ENCODE data around the gene UNK.
"Not testable (repeated sequence)": the region's sequence is repeated elsewhere in the genome, so short reads cannot be mapped to it uniquely, and the experiment has no call there.

UNK gene

DNA sequence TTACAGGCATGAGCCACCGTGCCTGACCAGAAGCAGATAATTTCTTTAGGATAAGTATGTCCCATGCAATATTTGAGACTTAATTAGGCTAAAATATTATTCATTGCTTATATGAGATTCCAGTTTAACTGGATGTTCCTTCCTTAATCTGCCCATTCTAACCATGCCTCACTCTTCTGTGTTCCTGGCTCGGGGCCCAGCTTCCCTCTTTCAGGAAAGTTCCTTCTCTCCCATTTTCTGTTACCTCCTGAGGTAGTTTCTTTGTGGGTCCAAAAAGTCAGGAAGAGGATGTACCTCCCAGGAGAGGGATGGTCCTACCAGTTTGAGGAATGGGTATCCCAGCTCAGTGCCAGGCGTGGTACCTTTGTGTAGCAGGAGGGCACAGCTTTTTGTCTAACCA lies 23.3 kb downstream of the UNK start:
- DNase-seq, result no peak

DNA sequence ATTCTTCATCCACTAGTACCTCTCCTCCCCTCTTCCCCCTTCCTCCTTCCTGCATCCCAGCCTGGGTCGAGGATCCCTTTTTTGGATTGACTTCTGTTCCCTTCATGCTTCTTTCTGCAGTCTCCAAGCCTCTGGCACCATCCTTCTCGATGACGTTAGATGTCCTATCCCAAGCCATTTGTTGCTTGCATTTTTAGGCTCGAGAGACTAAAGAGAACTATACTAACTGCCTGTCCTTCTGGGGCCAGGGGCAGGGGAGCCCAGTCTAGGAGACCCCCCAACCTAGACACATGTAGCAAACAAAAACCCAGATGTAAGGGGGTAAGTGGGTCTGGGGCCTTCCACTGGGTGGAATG lies 23.9 kb downstream of the UNK start:
- DNase-seq, result no peak

DNA sequence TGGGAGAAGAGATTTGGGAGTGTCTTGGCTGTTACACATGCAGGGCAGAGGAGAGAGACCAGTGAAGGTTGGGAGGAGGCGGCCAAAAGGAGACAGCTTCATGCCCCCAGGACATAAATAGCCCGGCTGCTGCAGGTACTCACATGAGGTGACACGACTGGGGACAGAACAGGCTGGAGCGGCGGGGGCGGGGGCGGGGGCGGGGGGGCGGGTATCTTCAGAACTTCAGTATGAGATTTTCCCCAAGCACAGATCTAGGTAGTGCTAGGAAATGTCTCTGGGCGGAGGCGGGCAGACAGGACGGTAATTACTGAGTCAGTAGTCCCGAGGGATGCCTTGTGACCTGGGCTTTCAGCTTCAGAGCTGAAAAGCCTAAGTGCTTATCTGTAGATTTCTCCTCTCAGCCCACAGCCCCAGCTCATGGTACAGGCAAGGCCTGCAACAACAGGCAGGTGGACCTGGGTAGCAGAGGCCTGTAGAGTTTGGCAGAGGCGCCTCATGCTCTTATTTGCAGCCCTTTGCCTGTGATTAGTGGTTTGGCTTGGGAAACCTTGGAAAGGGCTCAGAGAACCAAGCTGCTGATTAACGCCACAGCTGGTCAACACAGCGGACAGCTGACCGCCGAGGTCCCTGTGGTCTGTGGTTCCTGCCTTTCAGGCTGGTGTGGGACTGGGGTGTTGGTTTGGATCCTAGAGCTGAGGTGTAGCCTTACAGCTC lies 24.5 kb downstream of the UNK start:
- DNase-seq, result no peak

DNA sequence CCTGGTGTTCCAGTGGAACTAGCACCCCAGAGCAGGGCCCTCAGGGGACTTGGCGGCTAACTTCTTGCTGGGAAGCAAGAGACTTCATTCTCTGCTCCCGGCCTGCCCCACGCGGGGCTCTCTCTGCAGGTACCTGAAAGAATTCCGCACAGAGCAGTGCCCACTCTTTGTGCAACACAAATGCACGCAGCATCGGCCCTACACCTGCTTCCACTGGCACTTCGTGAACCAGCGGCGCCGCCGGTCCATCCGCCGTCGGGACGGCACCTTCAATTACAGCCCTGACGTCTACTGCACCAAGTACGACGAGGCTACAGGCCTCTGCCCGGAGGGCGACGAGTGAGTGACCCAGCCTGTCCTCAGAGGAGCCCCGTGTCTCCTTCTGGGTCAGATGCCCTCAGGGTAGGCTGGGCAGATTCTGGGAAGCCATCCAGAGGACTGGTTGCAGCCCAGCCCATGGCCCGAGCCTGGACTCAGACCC lies 25.1 kb downstream of the UNK start:
- no peak for DNase-seq

DNA sequence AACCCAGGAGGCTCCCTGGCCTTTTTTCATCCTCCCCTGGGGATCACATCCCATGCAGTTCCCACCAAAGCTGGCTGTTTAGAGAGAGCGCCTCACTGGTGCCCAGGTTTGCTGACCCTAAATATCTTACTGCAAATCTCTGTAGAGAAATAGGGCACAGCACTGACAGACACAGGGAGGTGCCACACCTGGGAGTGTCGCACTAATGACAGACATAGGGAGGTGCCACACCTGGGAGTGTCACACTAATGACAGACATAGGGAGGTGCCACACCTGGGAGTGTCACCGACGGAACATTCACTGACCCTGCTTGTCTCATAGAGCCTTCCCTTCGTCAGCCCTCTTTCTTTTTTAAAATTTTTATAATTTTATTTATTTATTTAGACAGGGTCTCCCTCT lies 25.6 kb downstream of the UNK start:
- DNase-seq, result no peak

DNA sequence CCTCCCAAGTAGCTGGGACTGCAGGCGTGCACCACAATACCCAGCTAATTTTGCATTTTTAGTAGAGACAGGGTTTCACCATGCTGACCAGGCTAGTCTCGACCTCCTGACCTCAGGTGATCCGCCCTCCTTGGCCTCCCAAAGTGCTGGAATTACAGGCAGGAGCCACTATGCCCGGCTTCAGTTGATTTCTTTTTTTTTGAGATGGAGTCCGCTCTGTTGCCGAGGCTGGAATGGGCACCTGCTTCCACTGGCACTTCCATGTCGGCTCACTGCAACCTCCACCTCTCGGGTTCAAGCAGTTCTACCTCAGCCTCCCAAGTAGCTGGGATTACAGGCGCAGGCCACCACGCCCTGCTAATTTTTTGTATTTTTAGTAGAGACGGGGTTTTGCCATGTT lies 26.1 kb downstream of the UNK start:
- not testable (repeated sequence) for DNase-seq

DNA sequence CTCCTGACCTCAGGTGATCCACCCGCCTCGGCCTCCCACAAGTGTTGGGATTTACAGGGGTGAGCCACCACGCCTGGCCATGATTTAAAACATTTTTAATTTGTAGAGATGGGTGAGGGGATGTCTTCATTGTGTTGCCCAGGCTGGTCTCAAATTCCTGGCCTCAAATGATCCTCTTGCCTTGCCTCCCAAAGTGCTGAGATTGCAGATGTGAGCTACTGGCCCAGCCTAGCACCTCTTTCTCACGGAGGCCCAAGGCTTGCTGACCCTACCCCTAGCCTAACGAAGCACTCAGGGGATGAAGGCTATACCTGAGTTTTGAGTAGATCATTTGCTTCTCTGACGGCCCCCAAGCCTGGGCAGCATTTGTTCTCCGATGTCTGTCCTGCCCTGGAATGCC lies 26.6 kb downstream of the UNK start:
- DNase-seq, result no peak

DNA sequence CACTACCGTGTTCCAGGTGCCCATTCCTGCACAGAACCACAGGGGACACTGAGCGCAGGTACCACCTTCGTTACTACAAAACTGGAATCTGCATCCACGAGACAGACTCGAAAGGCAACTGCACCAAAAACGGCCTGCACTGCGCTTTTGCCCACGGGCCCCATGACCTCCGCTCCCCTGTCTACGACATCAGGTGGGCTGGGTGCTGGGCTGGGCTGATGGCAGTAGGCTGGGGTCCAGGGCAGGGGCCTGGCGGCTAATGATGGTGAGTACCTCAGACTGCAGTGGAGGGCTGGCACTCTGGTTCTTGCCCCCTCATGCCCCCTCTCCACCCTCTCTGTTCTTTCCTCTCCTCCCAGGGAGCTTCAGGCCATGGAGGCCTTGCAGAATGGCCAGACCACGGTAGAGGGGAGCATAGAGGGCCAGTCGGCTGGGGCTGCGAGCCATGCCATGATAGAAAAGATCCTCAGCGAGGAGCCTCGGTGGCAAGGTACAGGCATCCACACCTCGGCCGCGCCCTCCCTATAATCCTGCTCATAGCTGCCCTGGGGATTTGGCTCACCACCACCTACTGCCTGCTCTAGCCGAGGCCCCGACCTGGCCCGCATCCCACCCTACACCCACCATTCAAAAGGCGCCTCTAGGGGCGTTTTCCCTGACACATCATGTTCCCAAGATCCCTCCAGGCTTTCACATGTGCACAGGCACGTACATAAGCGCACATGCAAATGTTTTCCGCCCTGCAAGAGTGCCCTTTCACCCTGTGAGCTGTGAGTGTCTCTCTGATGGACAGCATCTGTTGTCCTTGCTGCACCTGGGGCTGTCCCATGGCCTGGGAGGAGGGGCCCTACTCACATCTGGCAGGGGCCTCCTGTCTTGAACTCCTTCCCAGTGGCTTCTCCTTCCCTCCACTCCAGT lies 27.7 kb downstream of the UNK start:
- DNase-seq, result no peak

DNA sequence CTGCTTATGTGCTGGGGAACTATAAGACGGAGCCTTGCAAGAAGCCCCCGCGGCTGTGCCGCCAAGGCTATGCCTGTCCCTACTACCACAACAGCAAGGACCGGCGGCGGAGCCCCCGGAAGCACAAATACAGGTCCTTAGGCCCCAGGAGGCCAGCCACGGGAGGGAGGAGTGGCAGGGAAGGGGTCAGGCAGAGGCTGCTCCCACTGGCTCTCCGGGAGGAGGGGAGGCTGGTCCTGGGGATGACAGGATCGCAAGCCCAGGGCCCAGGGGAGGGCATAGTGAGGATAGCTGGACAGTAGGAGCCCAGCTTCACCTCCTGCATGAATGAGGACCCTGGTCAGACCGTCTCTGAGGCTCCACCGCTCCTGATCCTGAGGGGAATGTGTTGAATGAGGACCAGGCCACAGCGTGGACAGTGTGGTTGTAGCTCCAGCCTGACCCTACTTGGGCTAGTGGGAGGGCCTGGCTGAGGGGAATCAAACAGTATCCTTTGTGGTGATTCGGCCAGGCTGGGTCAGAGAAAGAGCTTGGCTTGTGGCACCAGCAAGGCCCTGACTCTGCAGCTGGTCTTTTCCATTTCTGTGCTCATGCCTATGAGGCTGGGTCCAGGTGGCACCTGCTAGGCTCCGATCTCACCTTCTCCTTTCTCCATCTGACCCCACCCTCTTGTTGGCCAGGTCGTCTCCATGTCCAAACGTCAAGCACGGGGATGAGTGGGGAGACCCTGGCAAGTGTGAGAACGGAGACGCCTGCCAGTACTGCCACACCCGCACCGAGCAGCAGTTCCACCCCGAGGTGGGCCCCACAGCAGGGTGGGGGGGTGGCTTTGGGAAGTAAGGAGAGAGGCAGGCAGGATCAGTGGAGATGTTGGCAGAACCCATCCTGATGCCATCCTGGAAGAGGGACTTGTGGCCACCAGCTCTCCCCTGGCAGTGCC lies 28.7 kb downstream of the UNK start:
- DNase-seq, result no peak

DNA sequence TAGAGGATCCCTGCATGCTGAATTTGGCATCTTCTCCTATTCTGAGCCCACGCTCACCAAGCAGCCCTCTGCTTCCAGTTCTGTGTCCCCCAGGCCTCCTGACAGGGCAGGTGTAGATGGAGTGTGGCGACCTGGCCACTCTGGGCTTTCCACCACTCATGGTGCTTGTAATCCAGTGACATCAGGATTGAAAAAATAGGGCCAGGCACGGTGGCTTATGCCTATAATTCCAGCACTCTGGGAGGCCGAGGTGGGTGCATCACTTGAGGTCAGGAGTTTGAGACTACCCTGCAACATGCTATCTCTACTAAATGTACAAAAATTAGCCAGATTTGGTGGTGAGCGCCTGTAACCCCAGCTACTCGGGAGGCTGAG lies 29.4 kb downstream of the UNK start:
- DNase-seq, result no peak

DNA sequence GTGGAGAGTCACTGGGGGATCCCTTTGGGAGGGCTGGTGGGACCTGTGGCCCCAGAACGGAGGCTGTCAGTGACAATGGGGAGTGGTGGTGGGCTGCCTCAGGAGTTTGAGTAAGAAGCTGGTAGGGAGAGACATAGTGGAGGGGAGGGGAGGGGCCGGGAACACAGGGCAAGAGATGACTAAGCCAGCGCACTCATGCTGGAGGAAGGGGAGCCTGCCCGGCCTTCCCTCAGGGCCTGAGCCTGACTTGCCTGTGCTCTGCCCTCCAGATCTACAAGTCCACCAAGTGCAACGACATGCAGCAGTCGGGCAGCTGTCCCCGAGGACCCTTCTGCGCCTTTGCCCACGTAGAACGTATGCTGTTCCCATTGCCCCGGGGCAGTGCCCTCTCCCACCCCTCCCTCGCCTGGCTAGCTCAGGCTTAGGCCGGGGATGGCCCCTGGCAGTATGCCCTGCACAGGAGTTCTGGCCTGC lies 30.3 kb downstream of the UNK start:
- no peak for DNase-seq

DNA sequence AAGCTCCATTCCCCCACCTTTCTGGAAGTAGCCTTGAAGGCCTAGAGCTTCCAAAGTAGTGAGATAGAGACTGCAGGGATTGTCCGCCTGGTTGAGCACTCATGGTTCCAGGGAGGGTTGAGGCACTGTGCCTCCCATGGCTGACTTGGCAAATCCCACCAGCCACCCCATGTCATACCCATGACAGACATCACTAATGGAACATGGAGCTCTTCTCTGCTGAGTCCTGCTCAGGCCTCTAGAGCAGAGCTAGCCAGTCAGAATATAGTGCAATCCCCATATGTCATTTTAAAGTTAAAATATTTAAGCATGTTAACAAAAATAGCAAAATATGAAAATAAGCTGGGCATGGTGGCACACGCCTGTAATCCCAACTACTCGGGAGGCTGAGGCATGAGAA lies 30.8 kb downstream of the UNK start:
- no peak for DNase-seq

DNA sequence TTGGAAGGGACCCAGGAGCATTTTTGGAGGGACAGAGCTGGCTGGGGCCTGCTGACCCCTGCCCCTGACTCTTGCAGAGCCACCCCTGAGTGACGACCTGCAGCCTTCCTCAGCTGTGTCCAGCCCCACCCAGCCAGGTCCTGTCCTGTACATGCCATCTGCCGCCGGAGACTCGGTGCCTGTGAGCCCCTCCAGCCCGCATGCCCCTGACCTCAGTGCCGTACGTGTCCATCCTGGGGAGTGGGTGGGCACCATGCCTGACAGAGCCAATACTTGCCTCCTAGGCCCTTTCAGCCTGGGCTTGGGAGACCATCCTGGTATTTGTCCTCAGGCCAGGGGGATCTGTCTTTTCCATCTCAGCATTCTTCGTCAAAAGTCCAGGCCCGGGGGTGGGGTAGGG lies 32.1 kb downstream of the UNK start:
- no peak for DNase-seq

DNA sequence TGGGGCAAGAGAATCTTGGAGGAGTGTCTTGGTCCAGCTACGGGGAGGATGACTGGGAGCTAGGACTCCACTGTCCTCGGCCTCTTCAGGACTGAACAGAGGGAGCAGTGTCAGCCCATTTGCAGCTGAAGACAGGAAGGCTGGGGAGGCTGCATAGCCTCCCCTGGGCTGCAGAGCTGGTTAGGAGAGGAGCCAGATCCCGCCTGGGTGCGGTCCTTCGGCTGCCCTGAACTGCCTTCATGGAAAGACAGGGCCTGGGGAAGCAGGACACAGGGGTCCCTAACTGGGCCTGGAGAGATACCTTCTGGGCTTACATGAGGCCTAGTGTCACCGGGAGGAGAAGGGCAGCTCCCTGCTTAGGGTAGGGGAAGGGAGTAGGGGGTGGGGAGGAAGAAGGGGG lies 33.0 kb downstream of the UNK start:
- DNase-seq, result no peak

DNA sequence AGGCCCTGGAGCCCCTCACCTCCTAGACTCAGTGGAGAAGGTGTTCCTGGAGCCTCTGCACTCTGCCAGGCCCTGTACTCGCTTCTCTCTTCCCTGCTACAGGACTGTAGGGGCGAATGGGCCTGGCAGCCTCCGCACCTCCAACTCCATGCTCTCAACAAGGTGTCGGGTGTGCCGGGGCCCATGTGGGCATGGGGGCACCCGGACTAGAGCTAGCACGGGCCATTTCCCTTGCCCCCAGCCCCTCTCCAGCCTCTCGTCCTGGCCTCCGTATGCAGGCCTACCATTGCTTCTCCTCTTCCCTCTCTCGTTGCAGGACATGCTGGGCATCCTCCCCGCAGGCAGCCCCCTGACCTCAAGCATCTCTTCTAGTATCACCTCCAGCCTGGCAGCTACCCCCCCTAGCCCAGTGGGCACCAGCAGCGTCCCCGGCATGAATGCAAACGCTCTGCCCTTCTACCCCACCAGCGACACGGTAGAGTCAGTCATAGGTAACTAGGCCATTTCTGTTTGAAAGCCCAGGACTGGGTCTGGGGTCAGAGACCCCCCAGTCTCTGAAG lies 33.8 kb downstream of the UNK start:
- no peak for DNase-seq

DNA sequence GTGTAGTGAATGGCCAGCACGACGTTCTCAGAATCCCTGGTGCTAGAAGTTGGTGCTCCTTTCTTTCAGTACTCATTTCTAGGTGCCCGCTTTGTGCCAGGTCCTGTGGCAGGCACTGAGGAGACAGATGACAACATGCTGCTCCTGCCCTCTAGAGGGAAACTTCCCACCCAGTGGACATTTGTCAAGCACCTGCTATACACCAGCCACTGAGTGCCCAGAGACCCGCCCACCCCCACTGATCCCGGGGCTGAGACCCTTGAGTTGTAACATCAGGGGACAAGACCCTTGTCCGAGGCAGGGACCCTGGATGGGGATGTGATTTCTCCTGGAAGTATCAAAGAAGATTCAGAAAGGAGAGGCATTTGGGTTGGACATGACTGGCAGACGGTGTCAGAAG lies 34.5 kb downstream of the UNK start:
- DNase-seq, result no peak

DNA sequence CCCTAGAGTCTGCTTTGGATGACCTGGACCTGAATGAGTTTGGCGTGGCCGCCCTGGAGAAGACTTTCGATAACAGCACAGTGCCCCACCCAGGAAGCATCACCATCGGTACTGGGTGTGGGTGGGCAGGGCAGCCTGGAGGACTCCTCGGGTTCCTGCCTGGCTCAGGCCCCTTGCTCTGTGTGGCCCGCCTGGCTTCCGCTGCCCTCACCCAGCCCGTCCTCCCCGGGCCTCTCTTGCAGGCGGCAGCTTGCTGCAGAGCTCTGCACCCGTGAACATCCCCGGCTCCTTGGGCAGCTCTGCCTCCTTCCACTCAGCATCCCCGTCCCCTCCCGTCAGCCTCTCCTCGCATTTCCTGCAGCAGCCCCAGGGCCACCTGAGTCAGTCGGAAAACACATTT lies 35.1 kb downstream of the UNK start:
- DNase-seq, result no peak

DNA sequence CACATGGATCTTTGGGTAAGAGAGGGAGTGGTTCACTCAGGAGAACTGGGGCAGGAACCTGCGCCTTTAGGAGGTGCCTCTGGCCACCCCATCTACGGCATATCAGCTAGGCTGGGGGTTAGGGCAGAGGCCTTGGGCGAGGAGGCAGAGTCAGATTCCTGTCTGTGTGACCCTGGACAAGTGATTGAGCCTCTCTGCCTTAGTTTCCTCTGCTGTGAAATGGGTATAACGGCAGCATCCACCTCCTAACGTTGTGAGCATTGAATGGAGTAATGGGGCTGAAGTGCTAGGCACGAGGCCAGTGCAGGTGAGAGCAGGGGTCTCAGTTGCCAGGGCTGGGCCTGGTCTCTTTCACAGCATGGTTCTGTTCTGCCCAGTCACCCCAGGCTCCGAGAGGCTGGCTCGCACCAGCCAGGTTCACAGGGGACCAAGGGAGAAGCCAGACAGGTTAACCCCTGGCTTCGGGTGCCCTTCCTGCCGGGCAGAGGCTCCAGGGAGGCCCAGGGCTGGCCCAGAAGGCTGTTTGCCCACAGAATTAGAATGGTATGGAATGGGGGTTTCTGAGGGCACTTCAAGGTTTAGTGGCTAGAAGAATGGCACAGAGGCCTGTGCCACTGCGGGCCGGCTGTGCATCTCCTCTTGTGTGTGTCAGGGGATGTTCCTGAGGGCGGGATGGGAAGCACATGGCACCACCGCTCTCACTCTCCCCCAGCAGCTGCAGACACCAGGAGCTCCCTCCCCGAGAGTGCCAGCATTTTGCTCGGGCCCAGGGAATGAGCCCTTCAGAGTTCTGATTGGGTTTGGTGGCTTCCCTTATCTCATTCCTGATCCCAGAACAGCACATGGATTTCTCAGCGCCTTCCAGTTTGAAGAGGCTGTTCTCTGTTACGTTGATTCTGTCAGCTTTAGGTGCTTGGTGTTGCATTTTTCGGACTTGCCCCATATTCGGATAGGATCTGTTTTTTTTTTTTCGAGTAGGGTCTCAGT lies 35.8 kb downstream of the UNK start:
- no peak for DNase-seq

DNA sequence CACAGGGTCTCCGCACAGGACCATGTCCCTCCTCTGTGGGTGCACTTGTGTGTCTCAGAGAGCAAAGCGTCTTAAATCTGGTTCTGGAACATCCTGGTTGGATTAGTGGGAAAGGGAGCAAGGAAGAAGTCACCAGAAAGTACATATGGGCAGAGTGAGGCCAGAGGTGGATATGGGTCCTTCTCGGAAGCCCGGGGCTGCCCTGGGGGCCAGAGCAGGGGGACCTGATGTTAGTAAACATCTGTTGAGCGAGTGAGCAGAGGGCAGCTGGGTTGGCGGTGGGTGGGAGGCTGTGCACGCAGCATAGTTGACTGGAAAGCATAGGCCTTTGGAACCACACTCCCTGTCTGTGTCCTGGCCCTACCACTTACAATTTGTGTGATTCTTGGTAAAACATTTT lies 36.9 kb downstream of the UNK start:
- no peak for DNase-seq

DNA sequence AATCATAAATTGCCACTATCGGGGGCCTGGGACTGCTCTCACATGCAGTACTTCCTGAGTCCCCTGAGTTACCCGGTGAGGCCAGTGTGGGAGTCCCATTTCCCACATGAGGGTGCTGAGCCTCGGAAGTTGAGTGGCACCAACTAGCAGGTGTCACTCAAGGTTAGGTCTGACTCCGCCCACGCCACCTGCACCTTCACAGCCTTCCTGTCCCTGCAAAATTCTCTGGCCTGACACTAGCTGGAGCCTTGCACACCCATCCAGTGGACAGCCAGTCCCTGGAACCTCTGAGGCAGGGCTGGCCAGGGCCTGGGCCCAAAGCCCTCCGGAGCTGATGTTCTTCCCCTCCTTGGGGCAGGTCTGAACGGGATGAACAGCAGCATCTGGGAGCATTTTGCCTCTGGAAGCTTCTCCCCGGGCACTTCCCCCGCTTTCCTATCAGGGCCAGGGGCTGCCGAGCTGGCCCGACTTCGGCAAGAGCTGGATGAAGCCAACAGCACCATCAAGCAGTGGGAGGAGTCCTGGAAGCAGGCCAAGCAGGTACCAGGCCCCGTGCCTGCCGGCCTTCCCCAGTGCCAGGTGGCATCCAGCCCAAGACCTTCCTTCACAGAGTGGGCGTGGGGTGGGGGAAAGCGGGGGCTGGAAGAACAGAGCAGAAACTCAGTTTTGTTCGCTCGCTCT lies 37.7 kb downstream of the UNK start:
- peak in 4 of 6 experiments; percentile 10 to 45 (median 34) for DNase-seq

DNA sequence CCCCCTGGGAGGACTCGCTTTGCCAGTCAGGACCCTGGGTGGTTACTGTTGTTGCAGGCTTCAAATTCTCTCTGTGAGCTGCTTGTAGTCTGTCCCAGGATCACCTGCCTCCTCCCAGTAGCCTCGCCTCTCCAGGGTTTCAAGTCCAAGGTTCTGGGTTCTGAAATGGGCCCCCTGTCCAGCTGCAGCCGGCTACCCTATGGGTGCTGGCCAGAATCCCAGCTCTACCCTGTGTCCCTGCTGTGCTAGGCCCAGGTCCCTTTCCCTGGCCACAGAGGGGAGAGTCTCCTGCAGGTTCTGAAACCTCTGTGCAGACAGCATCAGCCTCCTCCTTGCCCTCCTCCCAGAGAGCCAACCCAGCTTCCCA lies 38.2 kb downstream of the UNK start:
- no peak for DNase-seq
